ENCODE measurements around the gene CPPED1. TPM values are rescaled to one million over a fixed set of nuclear protein-coding genes. Genes with fewer than 3 reads are reported as not detected.

Gene CPPED1
- total and polyA plus RNA-seq, 2 donors from 2014 or later = 29.7 to 41.1 TPM

- DNase-seq = no peak
These were observed 97.1 kb downstream of the CPPED1 start for GRCh38 chr16:12706628-12707027.

DNA sequence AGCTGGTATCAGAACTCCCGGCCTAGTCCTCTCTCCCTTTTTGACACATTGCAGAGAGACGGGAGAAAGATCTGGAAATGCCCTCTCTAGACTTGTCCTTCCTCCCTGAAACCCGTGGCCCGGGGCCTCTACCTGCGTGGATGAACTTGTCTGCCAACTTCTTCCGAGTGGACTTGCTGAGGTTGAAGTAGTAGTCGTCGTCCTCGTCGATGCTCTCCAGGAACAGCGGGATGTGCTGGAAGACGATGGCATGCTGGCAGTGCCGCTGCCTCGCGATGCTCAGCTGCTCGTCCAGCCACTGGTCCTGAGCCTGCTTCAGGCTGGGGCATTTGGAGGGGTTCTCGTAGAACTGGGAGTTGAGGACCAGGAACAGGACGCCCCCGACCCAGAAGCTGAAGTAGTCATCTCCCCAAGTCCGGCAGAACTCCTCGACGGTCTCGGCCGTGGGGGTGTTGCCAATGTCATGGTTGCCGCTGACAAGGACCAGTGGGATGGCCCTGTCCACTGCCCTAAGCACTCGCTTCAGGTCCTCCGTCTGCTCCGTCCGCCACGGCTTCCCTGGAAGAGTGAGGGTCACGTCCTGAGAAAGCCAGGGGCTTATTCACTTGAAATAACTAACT, 99.1 kb downstream of the CPPED1 start:
- DNase-seq (no peak), FAIRE-seq (no peak)
- intact Hi-C loops (cut with DNase I) = no loop called here
- Histone ChIP-seq H3K27me3 (ENCODE audit: control insufficient read depth, insufficient read depth, low read length) (no peaks in the 10 kb centered on the region), H3K36me3 (ENCODE audit: control insufficient read depth in 2 of 3, insufficient read depth in 3 of 3, low read length in 3 of 3) (peaks cover 0 to 13% (median 0%) of the 10 kb centered on the region in 3 donors), H3K9ac (ENCODE audit: low read length in 3 of 3) (no peak overlapping the region), H3K9me3 (ENCODE audit: control insufficient read depth in 2 of 3, insufficient read depth in 1 of 3, low read length in 3 of 3) (no peaks in the 10 kb centered on the region), H3K4me1 (ENCODE audit: control insufficient read depth in 2 of 3, insufficient read depth in 2 of 3, low read depth in 1 of 3, low read length in 3 of 3) (no peaks in the 10 kb centered on the region), H3K4me3 (ENCODE audit: low read length in 3 of 3) (no peak overlapping the region), H3K27ac (ENCODE audit: low read depth in 2 of 2, low read length in 2 of 2) (no peak overlapping the region)
- TF ChIP-seq, protein P1, sequence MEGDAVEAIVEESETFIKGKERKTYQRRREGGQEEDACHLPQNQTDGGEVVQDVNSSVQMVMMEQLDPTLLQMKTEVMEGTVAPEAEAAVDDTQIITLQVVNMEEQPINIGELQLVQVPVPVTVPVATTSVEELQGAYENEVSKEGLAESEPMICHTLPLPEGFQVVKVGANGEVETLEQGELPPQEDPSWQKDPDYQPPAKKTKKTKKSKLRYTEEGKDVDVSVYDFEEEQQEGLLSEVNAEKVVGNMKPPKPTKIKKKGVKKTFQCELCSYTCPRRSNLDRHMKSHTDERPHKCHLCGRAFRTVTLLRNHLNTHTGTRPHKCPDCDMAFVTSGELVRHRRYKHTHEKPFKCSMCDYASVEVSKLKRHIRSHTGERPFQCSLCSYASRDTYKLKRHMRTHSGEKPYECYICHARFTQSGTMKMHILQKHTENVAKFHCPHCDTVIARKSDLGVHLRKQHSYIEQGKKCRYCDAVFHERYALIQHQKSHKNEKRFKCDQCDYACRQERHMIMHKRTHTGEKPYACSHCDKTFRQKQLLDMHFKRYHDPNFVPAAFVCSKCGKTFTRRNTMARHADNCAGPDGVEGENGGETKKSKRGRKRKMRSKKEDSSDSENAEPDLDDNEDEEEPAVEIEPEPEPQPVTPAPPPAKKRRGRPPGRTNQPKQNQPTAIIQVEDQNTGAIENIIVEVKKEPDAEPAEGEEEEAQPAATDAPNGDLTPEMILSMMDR (IDR thresholded peaks at IDR 0.05; ENCODE audit: borderline replicate concordance, extremely low read depth, insufficient read depth) = no peak

More at GRCh38 chr16:12706628-12707027, 97.1 kb downstream of the CPPED1 start:
- intact Hi-C loops (cut with DNase I) = no loop called here
- no peaks in the 10 kb centered on the region for H3K27me3 ChIP-seq (ENCODE audit: control insufficient read depth, insufficient read depth, low read length)
- peaks cover 0 to 12% (median 0%) of the 10 kb centered on the region in 3 donors for H3K36me3 ChIP-seq (ENCODE audit: control insufficient read depth in 2 of 3, insufficient read depth in 3 of 3, low read length in 3 of 3)
- TF ChIP-seq, protein P1 (IDR thresholded peaks at IDR 0.05; ENCODE audit: borderline replicate concordance, extremely low read depth, insufficient read depth) = no peak
- no peak overlapping the region for H3K9ac ChIP-seq (ENCODE audit: low read length in 3 of 3)
- no peaks in the 10 kb centered on the region for H3K9me3 ChIP-seq (ENCODE audit: control insufficient read depth in 2 of 3, insufficient read depth in 1 of 3, low read length in 3 of 3)
- no peaks in the 10 kb centered on the region for H3K4me1 ChIP-seq (ENCODE audit: control insufficient read depth in 2 of 3, insufficient read depth in 2 of 3, low read depth in 1 of 3, low read length in 3 of 3)
- no peak overlapping the region for H3K27ac ChIP-seq (ENCODE audit: low read depth in 2 of 2, low read length in 2 of 2)
- H3K4me3 ChIP-seq (ENCODE audit: low read length in 3 of 3) = no peak overlapping the region
- no peak for FAIRE-seq

DNA sequence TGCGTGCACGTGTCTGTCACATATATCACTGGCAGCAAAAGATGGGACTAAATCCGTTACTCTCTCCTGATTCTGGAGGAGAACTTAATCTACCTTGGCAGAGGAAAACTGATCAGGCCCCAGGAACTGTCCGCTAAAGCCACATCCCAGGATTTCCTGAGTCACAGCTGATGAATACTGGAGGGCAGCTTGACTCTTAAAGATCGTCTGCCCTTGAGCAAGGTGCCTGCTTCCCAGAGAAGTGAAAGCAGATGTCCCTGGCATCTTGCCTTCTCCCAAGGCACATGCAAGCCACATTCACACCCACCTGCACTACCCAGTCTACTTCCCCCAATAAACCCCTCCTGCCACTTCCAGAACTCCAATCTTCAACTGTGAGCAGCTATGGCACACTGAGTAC, 99.8 kb downstream of the CPPED1 start:
- no peak for FAIRE-seq
- no peak overlapping the region for H3K27ac ChIP-seq (ENCODE audit: low read depth in 2 of 2, low read length in 2 of 2)
- intact Hi-C loops (cut with DNase I) = no loop called here
- DNase-seq = no peak
- TF ChIP-seq, protein P1 (IDR thresholded peaks at IDR 0.05; ENCODE audit: borderline replicate concordance, extremely low read depth, insufficient read depth) = no peak
- H3K9ac ChIP-seq (ENCODE audit: low read length in 3 of 3) = no peak overlapping the region
- no peak overlapping the region for H3K4me3 ChIP-seq (ENCODE audit: low read length in 3 of 3)
- no peaks in the 10 kb centered on the region for H3K27me3 ChIP-seq (ENCODE audit: control insufficient read depth, insufficient read depth, low read length)
- peaks cover 0 to 13% (median 0%) of the 10 kb centered on the region in 3 donors for H3K36me3 ChIP-seq (ENCODE audit: control insufficient read depth in 2 of 3, insufficient read depth in 3 of 3, low read length in 3 of 3)
- H3K9me3 ChIP-seq (ENCODE audit: control insufficient read depth in 2 of 3, insufficient read depth in 1 of 3, low read length in 3 of 3) = no peaks in the 10 kb centered on the region
- no peaks in the 10 kb centered on the region for H3K4me1 ChIP-seq (ENCODE audit: control insufficient read depth in 2 of 3, insufficient read depth in 2 of 3, low read depth in 1 of 3, low read length in 3 of 3)

All from kidney (tissue), 14 donors.